Cardiac fibroblast (primary cell): ENCODE data around the gene PPM1L.

Experiments used
- DNase-seq, 2 donors: peaks; one replicate each; pipeline versions ENCODE4 v3.0.0 to v3.0.0-alpha.2; 2010; ENCODE audit warnings: low read depth in 2 of 2
- H3K4me3 ChIP-seq, 2 donors: replicated peaks in 1 of 2; 1 replicate in 1 of 2; 2 replicates in 1 of 2; pipeline ENCODE4 v1.5.1; 2011; ENCODE audit warnings: low read depth in 2 of 2, low read length in 2 of 2, mild to moderate bottlenecking in 2 of 2, moderate library complexity in 1 of 2
- CTCF ChIP-seq: IDR thresholded peaks from one replicate; pipeline ENCODE4 v1.5.1; 2011; ENCODE audit warnings: low read depth, mild to moderate bottlenecking, low read length, inconsistent platforms

Gene PPM1L

GRCh38 chr3:161100994-161101393 lies 345.0 kb downstream of the PPM1L start:
- no peak for DNase-seq
- TF ChIP-seq CTCF: no peak
- no peak overlapping the region for H3K4me3 ChIP-seq

GRCh38 chr3:161101609-161102008 lies 345.6 kb downstream of the PPM1L start:
- no peak for TF ChIP-seq CTCF
- no peak for DNase-seq
- H3K4me3 ChIP-seq: no peak overlapping the region

- no peak for DNase-seq
- peak overlapping the region; percentile 68 to 77 for H3K4me3 ChIP-seq
- TF ChIP-seq CTCF: no peak
Observed at GRCh38 chr3:161103776-161104385, 347.9 kb downstream of the PPM1L start.

GRCh38 chr3:161104561-161105551 lies 348.8 kb downstream of the PPM1L start, which contains the start of gene B3GALNT1:
Gene B3GALNT1 (minus strand): TSS chr3:161105349. CDS start chr3:161086754, 18,595 bp downstream.
- no peak for TF ChIP-seq CTCF
- peak; percentile 58 to 77 for DNase-seq

GRCh38 chr3:161107311-161107710 lies 351.3 kb downstream of the PPM1L start:
- no peak overlapping the region for H3K4me3 ChIP-seq
- no peak for DNase-seq
- TF ChIP-seq CTCF: no peak

More at GRCh38 chr3:161104561-161105551, 348.8 kb downstream of the PPM1L start, which contains the start of gene B3GALNT1:
- H3K4me3 ChIP-seq: peak within 1 kb of the TSS; percentile 68 to 77

GRCh38 chr3:161108840-161109239 lies 352.8 kb downstream of the PPM1L start:
- TF ChIP-seq CTCF: no peak
- peak in 1 of 2 donors; percentile 63 for DNase-seq
- no peak overlapping the region for H3K4me3 ChIP-seq
